Lower lobe of right lung (tissue), 2 donors: ENCODE measurements around the gene FOXD2. TPM values are rescaled to one million over a fixed set of nuclear protein-coding genes. Genes with fewer than 3 reads are reported as not detected.
A peak's percentile ranks its signal among the peaks of the same experiment; 100 is the strongest.

ENCODE experiments used
- ATAC-seq, 2 donors: fragments of 200-7000 bp; cut with Tn5 transposase; one replicate each; pipeline ENCODE4 v1.9.1; 2020 to 2022; ENCODE audit warnings: mild to moderate bottlenecking in 2 of 2, moderate library complexity in 2 of 2
- DNase-seq: peaks from one replicate; pipeline ENCODE4 v3.0.0-alpha.2; 2020
- H3K27ac ChIP-seq: fragments of 200-600 bp; one replicate; pipeline ENCODE4 v1.8.0; 2022
- H3K27me3 ChIP-seq: fragments of 200-600 bp; one replicate; pipeline ENCODE4 v1.8.0; 2022; ENCODE audit warnings: low read depth
- H3K36me3 ChIP-seq: fragments of 200-600 bp; one replicate; pipeline ENCODE4 v1.8.0; 2022; ENCODE audit warnings: mild to moderate bottlenecking
- H3K4me1 ChIP-seq: fragments of 200-600 bp; one replicate; pipeline ENCODE4 v1.8.0; 2022
- H3K4me3 ChIP-seq: fragments of 200-600 bp; one replicate; pipeline ENCODE4 v1.8.0; 2022; ENCODE audit warnings: mild to moderate bottlenecking
- H3K9me3 ChIP-seq: fragments of 200-600 bp; one replicate; pipeline ENCODE4 v1.8.0; 2022
- CTCF ChIP-seq: fragments of 200-600 bp; IDR thresholded peaks from one replicate; pipeline ENCODE4 v1.8.0; 2022; ENCODE audit warnings: antibody characterized with exemption, mild to moderate bottlenecking
- intact Hi-C: fragments of 100-400 bp; cut with DNase I; formaldehyde crosslinking; loops from one replicate; pipeline ENCODE4 v1.11.0; 2022
- total RNA-seq: library from RNA; stranded (reverse); fragmentation: NEBNext Ultra II Directional; extraction: Animal tissue kit (Norgen Biotek cat#: 25700); gene quantifications from one replicate; pipeline ENCODE4 v1.2.1, GENCODE V29; 2021
- donor health status: DM: no; HTN: yes; CAD: no; lungs with severe emphysema.

Gene FOXD2
- total RNA-seq, 1 donor from 2014 or later = 0.44 TPM

DNA sequence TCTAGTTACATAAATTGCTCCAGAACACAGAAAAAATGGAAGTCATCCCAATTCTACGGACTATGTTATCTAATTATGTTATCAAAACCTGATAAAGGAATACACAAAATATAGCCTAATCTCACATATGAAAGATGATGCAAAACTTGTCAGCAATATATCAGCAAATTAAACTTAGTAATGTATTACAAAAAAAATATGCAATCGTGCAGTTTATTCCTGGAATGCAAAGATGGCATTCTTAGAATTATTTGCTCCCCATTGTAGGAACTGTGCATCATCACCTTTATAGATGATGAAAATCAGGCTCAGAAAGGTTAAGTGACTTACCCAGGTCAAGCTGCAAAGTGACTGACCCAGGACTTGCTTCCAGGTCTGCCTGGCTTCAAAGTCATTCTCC is 14.0 kb upstream of the FOXD2 start:
- Histone ChIP-seq H3K36me3 (no peaks in the 10 kb centered on the region), H3K4me1 (no peaks in the 10 kb centered on the region), H3K9me3 (no peaks in the 10 kb centered on the region), H3K4me3 (no peak overlapping the region), H3K27me3 (peaks cover 8% of the 10 kb centered on the region), H3K27ac (no peak overlapping the region)
- intact Hi-C loops = no loop called here
- no peak for TF ChIP-seq CTCF
- DNase-seq = no peak
- ATAC-seq = no peak

DNA sequence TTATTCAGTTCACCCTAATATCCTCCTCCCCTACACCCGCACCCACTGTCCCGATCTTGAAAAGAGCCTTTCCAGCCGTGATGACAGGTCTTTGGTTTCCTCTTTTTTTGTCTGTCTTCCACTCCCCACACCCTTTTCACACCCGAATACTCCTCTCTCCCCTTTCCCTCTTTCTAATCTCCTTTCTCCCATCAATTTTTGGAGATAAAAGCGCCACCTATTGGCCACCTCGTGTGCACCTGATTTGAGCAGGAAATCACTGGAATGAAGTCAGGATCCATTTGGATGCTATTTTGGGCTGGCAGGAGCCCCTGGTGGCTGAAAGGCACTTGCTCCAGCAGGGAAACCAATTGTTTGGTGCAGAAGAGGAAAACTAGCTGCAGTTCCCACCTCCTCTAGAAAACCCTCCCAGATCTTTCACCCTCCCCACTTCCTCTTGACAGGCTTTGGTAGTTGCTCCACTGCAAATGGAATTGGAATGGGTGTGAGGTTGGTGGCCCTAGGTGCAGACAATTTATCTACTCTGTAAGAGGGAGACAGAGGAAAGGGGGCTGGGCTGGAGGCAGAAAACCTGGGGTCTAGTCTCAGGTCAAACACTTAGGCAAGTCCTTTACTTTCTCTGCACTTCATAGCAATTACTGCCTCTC is 13.4 kb upstream of the FOXD2 start:
- H3K4me1 ChIP-seq = no peaks in the 10 kb centered on the region
- H3K36me3 ChIP-seq = no peaks in the 10 kb centered on the region
- TF ChIP-seq CTCF = peak; percentile 66
- DNase-seq (no peak), ATAC-seq (peak in 1 of 2 donors; percentile 59)
- no peaks in the 10 kb centered on the region for H3K9me3 ChIP-seq
- intact Hi-C loops = no loop called here
- H3K4me3 ChIP-seq = no peak overlapping the region
- H3K27ac ChIP-seq = no peak overlapping the region
- peaks cover 6% of the 10 kb centered on the region for H3K27me3 ChIP-seq

GRCh38 chr1:47431534-47431933 is 6.3 kb upstream of the FOXD2 start:
- Histone ChIP-seq H3K27ac (no peak overlapping the region), H3K27me3 (peaks cover 48% of the 10 kb centered on the region), H3K4me1 (peaks cover 40% of the 10 kb centered on the region), H3K36me3 (no peaks in the 10 kb centered on the region), H3K4me3 (no peak overlapping the region), H3K9me3 (no peaks in the 10 kb centered on the region)
- ATAC-seq = no peak
- TF ChIP-seq CTCF = no peak
- intact Hi-C loops = no loop called here
- DNase-seq = no peak

- TF ChIP-seq CTCF = peak; percentile 71
- Histone ChIP-seq H3K9me3 (no peaks in the 10 kb centered on the region), H3K27me3 (peaks cover 48% of the 10 kb centered on the region), H3K4me3 (peak overlapping the region; percentile 21), H3K4me1 (peaks cover 44% of the 10 kb centered on the region), H3K36me3 (no peaks in the 10 kb centered on the region), H3K27ac (no peak overlapping the region)
- intact Hi-C loops = no loop called here
- ATAC-seq (peak; percentile 52 to 66), DNase-seq (peak; percentile 68)
Observed at GRCh38 chr1:47432071-47433036, 5.5 kb upstream of the FOXD2 start.

GRCh38 chr1:47433037-47433421 is 4.8 kb upstream of the FOXD2 start:
- Histone ChIP-seq H3K4me3 (no peak overlapping the region), H3K4me1 (peaks cover 44% of the 10 kb centered on the region), H3K9me3 (no peaks in the 10 kb centered on the region), H3K27ac (no peak overlapping the region), H3K36me3 (no peaks in the 10 kb centered on the region), H3K27me3 (peaks cover 48% of the 10 kb centered on the region)
- intact Hi-C loops = no loop called here
- ATAC-seq = no peak
- no peak for TF ChIP-seq CTCF
- no peak for DNase-seq
